ENCODE data around the gene TFDP2.

DNA sequence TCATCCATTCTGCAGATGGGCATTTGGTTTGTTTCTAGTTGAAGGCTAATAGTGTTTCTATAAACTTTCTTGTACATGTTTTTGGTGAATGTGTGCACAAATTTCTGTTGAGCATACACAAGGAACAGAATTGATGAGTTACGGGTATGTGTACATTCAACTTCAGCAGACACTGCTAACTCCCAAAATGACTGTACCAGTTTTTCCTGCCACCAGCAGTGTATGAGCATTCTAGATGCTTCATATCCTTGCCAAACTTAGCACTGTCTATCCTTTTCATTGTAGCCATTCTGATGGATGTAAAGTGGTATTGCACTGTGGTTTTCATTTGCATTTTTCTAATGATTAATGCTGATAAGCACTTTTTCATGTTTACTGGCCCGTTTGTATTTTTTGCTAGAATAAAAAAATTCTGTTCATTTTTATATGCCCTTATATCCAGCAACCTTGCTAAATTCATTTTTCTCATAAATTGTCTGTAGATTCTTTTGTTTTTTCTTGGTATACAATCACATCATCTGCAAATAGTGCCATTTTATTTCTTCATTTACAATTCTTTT, 162.7 kb downstream of the TFDP2 start:
- TF ChIP-seq, protein P1, sequence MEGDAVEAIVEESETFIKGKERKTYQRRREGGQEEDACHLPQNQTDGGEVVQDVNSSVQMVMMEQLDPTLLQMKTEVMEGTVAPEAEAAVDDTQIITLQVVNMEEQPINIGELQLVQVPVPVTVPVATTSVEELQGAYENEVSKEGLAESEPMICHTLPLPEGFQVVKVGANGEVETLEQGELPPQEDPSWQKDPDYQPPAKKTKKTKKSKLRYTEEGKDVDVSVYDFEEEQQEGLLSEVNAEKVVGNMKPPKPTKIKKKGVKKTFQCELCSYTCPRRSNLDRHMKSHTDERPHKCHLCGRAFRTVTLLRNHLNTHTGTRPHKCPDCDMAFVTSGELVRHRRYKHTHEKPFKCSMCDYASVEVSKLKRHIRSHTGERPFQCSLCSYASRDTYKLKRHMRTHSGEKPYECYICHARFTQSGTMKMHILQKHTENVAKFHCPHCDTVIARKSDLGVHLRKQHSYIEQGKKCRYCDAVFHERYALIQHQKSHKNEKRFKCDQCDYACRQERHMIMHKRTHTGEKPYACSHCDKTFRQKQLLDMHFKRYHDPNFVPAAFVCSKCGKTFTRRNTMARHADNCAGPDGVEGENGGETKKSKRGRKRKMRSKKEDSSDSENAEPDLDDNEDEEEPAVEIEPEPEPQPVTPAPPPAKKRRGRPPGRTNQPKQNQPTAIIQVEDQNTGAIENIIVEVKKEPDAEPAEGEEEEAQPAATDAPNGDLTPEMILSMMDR (IDR thresholded peaks at IDR 0.05; ENCODE audit: insufficient read depth, low read length), result no peak
- TF ChIP-seq REST (IDR thresholded peaks at IDR 0.05; ENCODE audit: insufficient replicate concordance, low read depth), result no peak
